GM19397 (cell line): ENCODE data around the gene CPT2.
"Not testable (repeated sequence)": the region's sequence is repeated elsewhere in the genome, so short reads cannot be mapped to it uniquely, and the experiment has no call there.

ENCODE experiments used
- ATAC-seq: cut with Tn5 transposase; IDR thresholded peaks from one replicate; pipeline ENCODE4 v1.9.1; 2021; ENCODE audit warnings: mild to moderate bottlenecking, moderate library complexity; ENCODE audit not compliant: unreplicated experiment

CPT2 gene

GRCh38 chr1:53182111-53182593 is 14.5 kb upstream of the CPT2 start:
- no peak for ATAC-seq

- ATAC-seq = no peak
Measured at GRCh38 chr1:53182716-53183094, 13.9 kb upstream of the CPT2 start.

- ATAC-seq = no peak
Measured at GRCh38 chr1:53183095-53183990, 13.3 kb upstream of the CPT2 start.

- not testable (repeated sequence) for ATAC-seq
Measured at GRCh38 chr1:53185955-53186297, 10.7 kb upstream of the CPT2 start.

- no peak for ATAC-seq
Measured at GRCh38 chr1:53186533-53186932, 10.1 kb upstream of the CPT2 start.

GRCh38 chr1:53187401-53187800 is 9.2 kb upstream of the CPT2 start:
- no peak for ATAC-seq

- no peak for ATAC-seq
Measured at GRCh38 chr1:53188099-53188498, 8.5 kb upstream of the CPT2 start.

GRCh38 chr1:53189061-53189460 is 7.6 kb upstream of the CPT2 start:
- ATAC-seq = no peak

- ATAC-seq = no peak
Measured at GRCh38 chr1:53190210-53190611, 6.4 kb upstream of the CPT2 start.

GRCh38 chr1:53195246-53196016 is 1.2 kb upstream of the CPT2 start:
- no peak for ATAC-seq

- peak; percentile 9 for ATAC-seq
Measured at GRCh38 chr1:53196017-53196484, 573 bp upstream of the CPT2 start.

GRCh38 chr1:53197291-53198200 is 922 bp downstream of the CPT2 start:
- no peak for ATAC-seq

- ATAC-seq = no peak
Measured at GRCh38 chr1:53198241-53198651, 1.6 kb downstream of the CPT2 start.

- ATAC-seq = no peak
Measured at GRCh38 chr1:53203466-53203865, 6.8 kb downstream of the CPT2 start.

GRCh38 chr1:53205496-53205895 is 8.9 kb downstream of the CPT2 start:
- ATAC-seq = not testable (repeated sequence)

GRCh38 chr1:53206083-53206685 is 9.6 kb downstream of the CPT2 start:
- ATAC-seq = not testable (repeated sequence)

GRCh38 chr1:53206735-53207379 is 10.2 kb downstream of the CPT2 start:
- ATAC-seq = no peak

GRCh38 chr1:53207726-53208125 is 11.1 kb downstream of the CPT2 start:
- ATAC-seq = no peak

- no peak for ATAC-seq
Measured at GRCh38 chr1:53210352-53210751, 13.7 kb downstream of the CPT2 start.

- ATAC-seq = no peak
Measured at GRCh38 chr1:53210954-53211353, 14.3 kb downstream of the CPT2 start.
